PFSK-1 (cell line): ENCODE data around the gene PIGM.

ENCODE experiments used
- FOXP2 ChIP-seq: optimal IDR thresholded peaks from 2 replicates; pipeline ENCODE3; 2011; ENCODE audit warnings: borderline replicate concordance, control low read depth, inconsistent platforms; ENCODE audit not compliant: insufficient read depth; ENCODE audit errors: extremely low read length, extremely low read depth
- POLR2AphosphoS5 ChIP-seq: IDR thresholded peaks from 2 replicates; pipeline ENCODE4 v1.6.1; 2012; ENCODE audit warnings: low read depth, mild to moderate bottlenecking, control low read depth, low read length, moderate library complexity
- SIN3A ChIP-seq: IDR thresholded peaks from 2 replicates; pipeline ENCODE4 v1.6.1; 2012; ENCODE audit warnings: mild to moderate bottlenecking, low read length, moderate library complexity, borderline replicate concordance; ENCODE audit not compliant: insufficient read depth
- TAF1 ChIP-seq: IDR thresholded peaks from 2 replicates; pipeline ENCODE4 v1.6.1; 2012; ENCODE audit warnings: low read length, control low read depth, borderline replicate concordance; ENCODE audit not compliant: insufficient read depth
- TF ChIP-seq, protein P1 (sequence below), 2 experiments: IDR thresholded peaks; 2 replicates each; pipeline versions ENCODE4 v1.6.1 to v1.8.0; 2011 to 2012; ENCODE audit warnings: low read depth in 2 of 2, low read length in 2 of 2, control low read depth in 1 of 2, inconsistent platforms in 1 of 2, mild to moderate bottlenecking in 1 of 2, moderate library complexity in 1 of 2; ENCODE audit not compliant: insufficient read depth in 1 of 2

Gene PIGM

DNA sequence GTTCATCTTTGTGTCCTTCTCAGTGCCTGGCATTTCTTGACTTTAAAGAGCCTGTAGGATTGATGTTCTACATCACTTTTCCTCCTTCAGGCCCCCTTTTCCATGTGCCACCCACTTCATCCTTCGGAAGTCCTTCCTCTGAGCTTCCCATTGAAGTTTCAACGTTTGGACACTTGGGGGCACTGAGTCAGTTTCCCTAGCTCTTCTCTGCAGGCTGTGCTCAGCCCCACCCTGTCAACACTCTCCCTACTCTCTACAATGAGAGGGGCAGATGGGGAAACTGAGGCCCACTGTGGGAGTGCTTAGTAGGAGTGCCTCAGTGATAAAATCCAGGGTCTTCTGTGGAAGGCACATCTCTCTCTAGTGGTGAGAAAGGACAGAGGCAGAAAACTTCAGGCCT, 26.3 kb upstream of the PIGM start:
- TF ChIP-seq, protein P1, sequence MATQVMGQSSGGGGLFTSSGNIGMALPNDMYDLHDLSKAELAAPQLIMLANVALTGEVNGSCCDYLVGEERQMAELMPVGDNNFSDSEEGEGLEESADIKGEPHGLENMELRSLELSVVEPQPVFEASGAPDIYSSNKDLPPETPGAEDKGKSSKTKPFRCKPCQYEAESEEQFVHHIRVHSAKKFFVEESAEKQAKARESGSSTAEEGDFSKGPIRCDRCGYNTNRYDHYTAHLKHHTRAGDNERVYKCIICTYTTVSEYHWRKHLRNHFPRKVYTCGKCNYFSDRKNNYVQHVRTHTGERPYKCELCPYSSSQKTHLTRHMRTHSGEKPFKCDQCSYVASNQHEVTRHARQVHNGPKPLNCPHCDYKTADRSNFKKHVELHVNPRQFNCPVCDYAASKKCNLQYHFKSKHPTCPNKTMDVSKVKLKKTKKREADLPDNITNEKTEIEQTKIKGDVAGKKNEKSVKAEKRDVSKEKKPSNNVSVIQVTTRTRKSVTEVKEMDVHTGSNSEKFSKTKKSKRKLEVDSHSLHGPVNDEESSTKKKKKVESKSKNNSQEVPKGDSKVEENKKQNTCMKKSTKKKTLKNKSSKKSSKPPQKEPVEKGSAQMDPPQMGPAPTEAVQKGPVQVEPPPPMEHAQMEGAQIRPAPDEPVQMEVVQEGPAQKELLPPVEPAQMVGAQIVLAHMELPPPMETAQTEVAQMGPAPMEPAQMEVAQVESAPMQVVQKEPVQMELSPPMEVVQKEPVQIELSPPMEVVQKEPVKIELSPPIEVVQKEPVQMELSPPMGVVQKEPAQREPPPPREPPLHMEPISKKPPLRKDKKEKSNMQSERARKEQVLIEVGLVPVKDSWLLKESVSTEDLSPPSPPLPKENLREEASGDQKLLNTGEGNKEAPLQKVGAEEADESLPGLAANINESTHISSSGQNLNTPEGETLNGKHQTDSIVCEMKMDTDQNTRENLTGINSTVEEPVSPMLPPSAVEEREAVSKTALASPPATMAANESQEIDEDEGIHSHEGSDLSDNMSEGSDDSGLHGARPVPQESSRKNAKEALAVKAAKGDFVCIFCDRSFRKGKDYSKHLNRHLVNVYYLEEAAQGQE (IDR thresholded peaks at IDR 0.05; ENCODE audit: insufficient read depth in 1 of 2, low read depth in 2 of 2, low read length in 2 of 2): no peak
- TF ChIP-seq POLR2AphosphoS5 (no peak), SIN3A (no peak), TAF1 (no peak), FOXP2 (no peak)

DNA sequence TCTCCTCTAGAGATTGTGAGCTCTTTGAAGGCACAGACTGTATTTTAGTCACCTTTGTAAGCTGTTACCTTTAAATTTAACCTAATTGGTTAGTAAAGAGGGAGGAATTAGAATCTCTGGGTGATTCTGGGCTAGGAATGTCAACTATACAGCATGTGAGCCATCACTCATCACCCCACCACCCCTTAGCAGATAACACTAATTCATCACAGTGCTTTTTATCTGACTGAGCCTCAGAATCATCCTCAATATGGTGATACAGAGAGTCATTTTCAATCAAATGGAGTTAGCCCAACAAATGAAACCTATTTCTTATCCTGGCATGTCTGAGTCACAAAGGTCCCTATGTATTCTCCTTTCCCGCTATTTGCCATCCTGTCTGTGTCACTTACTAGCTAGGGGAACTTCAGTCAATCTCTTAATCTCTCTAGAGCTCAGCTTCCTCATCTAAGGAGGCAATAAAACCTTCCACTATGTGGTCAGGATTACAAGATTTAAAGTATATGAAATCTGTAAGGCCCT, 24.9 kb upstream of the PIGM start:
- no peak for TF ChIP-seq POLR2AphosphoS5
- no peak for TF ChIP-seq TAF1
- no peak for TF ChIP-seq FOXP2
- TF ChIP-seq, protein P1 (IDR thresholded peaks at IDR 0.05; ENCODE audit: insufficient read depth in 1 of 2, low read depth in 2 of 2, low read length in 2 of 2): no peak
- TF ChIP-seq SIN3A: no peak

DNA sequence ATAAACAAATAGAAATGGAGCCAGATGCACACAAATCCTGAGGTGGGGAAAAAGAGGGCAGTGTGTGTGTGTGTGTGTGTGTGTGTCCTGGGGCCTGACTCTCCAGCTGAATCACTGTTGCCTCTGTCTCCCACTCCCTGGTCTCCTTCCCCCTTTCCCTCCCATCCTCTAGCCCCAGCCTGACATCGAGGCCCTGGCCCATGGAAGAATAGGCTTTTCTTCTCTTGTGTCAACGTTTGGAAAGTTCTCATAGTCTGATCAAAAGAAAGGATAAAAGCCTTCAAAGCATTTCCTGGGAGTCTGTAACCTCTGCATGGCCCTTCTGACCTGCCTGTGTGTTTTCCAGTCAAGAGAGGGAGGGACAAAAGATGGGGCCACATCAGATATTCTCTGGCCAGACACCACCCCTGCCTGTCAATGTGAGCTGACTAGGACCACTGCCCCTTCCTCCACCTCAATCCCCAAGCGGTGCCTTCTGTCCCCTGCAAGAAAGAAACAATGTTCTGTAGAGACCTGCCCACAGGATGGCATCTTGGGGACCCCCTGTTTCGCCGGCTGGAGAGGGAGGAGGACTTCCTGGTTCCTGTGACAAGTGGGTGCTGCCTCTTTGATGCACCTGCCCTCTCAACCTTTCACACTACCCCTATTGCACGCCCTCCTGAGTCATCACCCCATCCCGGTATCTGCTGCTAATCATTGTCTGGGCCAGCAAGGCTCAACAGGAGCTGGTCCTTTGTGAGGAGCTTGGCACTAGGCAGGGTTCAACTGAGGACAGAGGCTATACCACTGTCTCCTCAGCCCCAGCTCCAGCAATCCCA, 22.0 kb upstream of the PIGM start:
- TF ChIP-seq FOXP2 (no peak), SIN3A (no peak), POLR2AphosphoS5 (no peak), TAF1 (no peak)
- TF ChIP-seq, protein P1 (IDR thresholded peaks at IDR 0.05; ENCODE audit: insufficient read depth in 1 of 2, low read depth in 2 of 2, low read length in 2 of 2): no peak

DNA sequence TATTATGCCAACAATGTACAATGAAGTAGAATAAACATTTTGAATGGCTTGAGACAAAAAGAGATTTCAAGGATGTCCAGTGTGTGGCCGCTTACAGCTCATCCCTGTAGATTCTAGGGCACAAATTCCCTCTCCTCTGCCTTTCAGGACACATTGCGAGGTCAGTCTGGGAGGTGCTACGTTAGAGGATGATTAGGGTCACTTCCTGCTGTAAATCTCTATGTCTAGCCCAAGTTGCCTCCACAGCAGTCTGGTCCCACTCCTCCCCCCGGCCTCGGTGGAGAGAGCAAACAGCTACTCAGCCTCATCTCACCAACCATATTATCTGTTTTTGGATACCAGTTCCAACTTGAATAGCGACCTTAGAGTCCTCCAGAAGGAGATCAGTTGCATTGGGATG, 21.1 kb upstream of the PIGM start:
- TF ChIP-seq POLR2AphosphoS5 (no peak), SIN3A (no peak), TAF1 (no peak)
- TF ChIP-seq, protein P1 (IDR thresholded peaks at IDR 0.05; ENCODE audit: insufficient read depth in 1 of 2, low read depth in 2 of 2, low read length in 2 of 2): no peak

DNA sequence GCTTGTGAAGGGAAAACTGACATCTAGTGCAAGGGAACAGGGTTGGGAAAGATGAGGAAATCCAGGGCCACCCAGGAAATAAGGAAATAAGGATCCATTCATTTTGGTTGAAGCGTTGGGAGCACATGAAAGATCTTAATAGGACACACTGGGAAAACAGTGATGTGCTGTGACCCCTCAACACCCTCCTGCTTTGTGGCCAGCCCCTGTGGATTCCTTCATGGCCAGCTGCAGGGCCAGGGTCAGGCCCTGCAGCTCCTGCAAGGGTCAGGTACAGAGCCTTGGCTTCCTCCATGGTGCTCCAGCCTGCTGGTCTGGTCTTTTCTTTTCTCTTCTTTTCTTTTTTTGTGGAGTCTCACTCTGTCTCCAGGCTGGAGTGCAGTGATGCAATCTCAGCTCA, 18.8 kb upstream of the PIGM start:
- TF ChIP-seq FOXP2 (no peak), SIN3A (no peak), TAF1 (no peak), POLR2AphosphoS5 (no peak)
- TF ChIP-seq, protein P1 (IDR thresholded peaks at IDR 0.05; ENCODE audit: insufficient read depth in 1 of 2, low read depth in 2 of 2, low read length in 2 of 2): no peak
